Measurements from ENCODE around the gene NISCH.

The NISCH gene

GRCh38 chr3:52458031-52458760, 2.8 kb downstream of the NISCH start:
- H3K4me3 ChIP-seq (ENCODE audit: low read length), result no peak overlapping the region
- H3K4me1 ChIP-seq (ENCODE audit: control insufficient read depth, insufficient read depth, low read length), result peaks cover 6% of the 10 kb centered on the region; the same call in 1 of the 2 replicates
- no CpG with 5 or more reads among the region's 6 CpGs for WGBS (ENCODE audit: insufficient coverage, insufficient read length)
- H3K27me3 ChIP-seq (ENCODE audit: control insufficient read depth, insufficient read depth, low read length), result no peaks in the 10 kb centered on the region
- DNase-seq (ENCODE audit: low read depth, low spot score), result no peak
- H3K36me3 ChIP-seq (ENCODE audit: control insufficient read depth, insufficient read depth, low read length), result peaks cover 11% of the 10 kb centered on the region
- no peaks in the 10 kb centered on the region for H3K9me3 ChIP-seq (ENCODE audit: control insufficient read depth, insufficient read depth, low read length)
- H3K27ac ChIP-seq (ENCODE audit: low read length), result no peak overlapping the region

- WGBS (ENCODE audit: insufficient coverage, insufficient read length), result no CpG with 5 or more reads among the region's 14 CpGs
- Histone ChIP-seq H3K36me3 (ENCODE audit: control insufficient read depth, insufficient read depth, low read length) (peaks cover 11% of the 10 kb centered on the region), H3K4me3 (ENCODE audit: low read length) (no peak overlapping the region), H3K27ac (ENCODE audit: low read length) (no peak overlapping the region), H3K4me1 (ENCODE audit: control insufficient read depth, insufficient read depth, low read length) (peaks cover 2% of the 10 kb centered on the region; the same call in 1 of the 2 replicates), H3K9me3 (ENCODE audit: control insufficient read depth, insufficient read depth, low read length) (no peaks in the 10 kb centered on the region), H3K27me3 (ENCODE audit: control insufficient read depth, insufficient read depth, low read length) (no peaks in the 10 kb centered on the region)
- DNase-seq (ENCODE audit: low read depth, low spot score), result no peak
These were observed 3.6 kb downstream of the NISCH start for GRCh38 chr3:52458770-52459545.

GRCh38 chr3:52461874-52462273, 6.5 kb downstream of the NISCH start:
- Histone ChIP-seq H3K4me1 (ENCODE audit: control insufficient read depth, insufficient read depth, low read length) (no peaks in the 10 kb centered on the region), H3K27ac (ENCODE audit: low read length) (no peak overlapping the region)

GRCh38 chr3:52463416-52463815, 8.0 kb downstream of the NISCH start:
- H3K4me1 ChIP-seq (ENCODE audit: control insufficient read depth, insufficient read depth, low read length), result no peaks in the 10 kb centered on the region
- H3K9me3 ChIP-seq (ENCODE audit: control insufficient read depth, insufficient read depth, low read length), result no peaks in the 10 kb centered on the region
- H3K4me3 ChIP-seq (ENCODE audit: low read length), result no peak overlapping the region
- H3K36me3 ChIP-seq (ENCODE audit: control insufficient read depth, insufficient read depth, low read length), result peaks cover 14% of the 10 kb centered on the region
- H3K27ac ChIP-seq (ENCODE audit: low read length), result no peak overlapping the region
- WGBS (ENCODE audit: insufficient coverage, insufficient read length), result no CpG with 5 or more reads among the region's 5 CpGs
- DNase-seq (ENCODE audit: low read depth, low spot score), result no peak
- no peaks in the 10 kb centered on the region for H3K27me3 ChIP-seq (ENCODE audit: control insufficient read depth, insufficient read depth, low read length)

More at GRCh38 chr3:52461874-52462273, 6.5 kb downstream of the NISCH start:
- no peak overlapping the region for H3K4me3 ChIP-seq (ENCODE audit: low read length)
- no CpG with 5 or more reads among the region's 6 CpGs for WGBS (ENCODE audit: insufficient coverage, insufficient read length)
- H3K9me3 ChIP-seq (ENCODE audit: control insufficient read depth, insufficient read depth, low read length), result no peaks in the 10 kb centered on the region
- H3K36me3 ChIP-seq (ENCODE audit: control insufficient read depth, insufficient read depth, low read length), result peaks cover 14% of the 10 kb centered on the region
- H3K27me3 ChIP-seq (ENCODE audit: control insufficient read depth, insufficient read depth, low read length), result no peaks in the 10 kb centered on the region
- DNase-seq (ENCODE audit: low read depth, low spot score), result no peak

GRCh38 chr3:52468336-52468735, 12.9 kb downstream of the NISCH start:
- H3K36me3 ChIP-seq (ENCODE audit: control insufficient read depth, insufficient read depth, low read length), result peaks cover 21% of the 10 kb centered on the region
- no peak overlapping the region for H3K4me3 ChIP-seq (ENCODE audit: low read length)
- no CpG with 5 or more reads among the region's 9 CpGs for WGBS (ENCODE audit: insufficient coverage, insufficient read length)
- DNase-seq (ENCODE audit: low read depth, low spot score), result no peak
- H3K27ac ChIP-seq (ENCODE audit: low read length), result no peak overlapping the region
- H3K9me3 ChIP-seq (ENCODE audit: control insufficient read depth, insufficient read depth, low read length), result no peaks in the 10 kb centered on the region
- H3K27me3 ChIP-seq (ENCODE audit: control insufficient read depth, insufficient read depth, low read length), result no peaks in the 10 kb centered on the region
- no peaks in the 10 kb centered on the region for H3K4me1 ChIP-seq (ENCODE audit: control insufficient read depth, insufficient read depth, low read length)

GRCh38 chr3:52469001-52469400, 13.6 kb downstream of the NISCH start:
- no CpG with 5 or more reads among the region's 5 CpGs for WGBS (ENCODE audit: insufficient coverage, insufficient read length)
- H3K27me3 ChIP-seq (ENCODE audit: control insufficient read depth, insufficient read depth, low read length), result no peaks in the 10 kb centered on the region
- DNase-seq (ENCODE audit: low read depth, low spot score), result no peak
- H3K4me1 ChIP-seq (ENCODE audit: control insufficient read depth, insufficient read depth, low read length), result no peaks in the 10 kb centered on the region
- no peak overlapping the region for H3K4me3 ChIP-seq (ENCODE audit: low read length)
- H3K9me3 ChIP-seq (ENCODE audit: control insufficient read depth, insufficient read depth, low read length), result no peaks in the 10 kb centered on the region
- peaks cover 26% of the 10 kb centered on the region for H3K36me3 ChIP-seq (ENCODE audit: control insufficient read depth, insufficient read depth, low read length)
- H3K27ac ChIP-seq (ENCODE audit: low read length), result no peak overlapping the region

GRCh38 chr3:52470920-52471319, 15.5 kb downstream of the NISCH start:
- H3K4me3 ChIP-seq (ENCODE audit: low read length), result no peak overlapping the region
- no peak for DNase-seq (ENCODE audit: low read depth, low spot score)
- no peaks in the 10 kb centered on the region for H3K4me1 ChIP-seq (ENCODE audit: control insufficient read depth, insufficient read depth, low read length)
- peaks cover 28% of the 10 kb centered on the region for H3K36me3 ChIP-seq (ENCODE audit: control insufficient read depth, insufficient read depth, low read length)
- no peak overlapping the region for H3K27ac ChIP-seq (ENCODE audit: low read length)
- no peaks in the 10 kb centered on the region for H3K9me3 ChIP-seq (ENCODE audit: control insufficient read depth, insufficient read depth, low read length)
- no peaks in the 10 kb centered on the region for H3K27me3 ChIP-seq (ENCODE audit: control insufficient read depth, insufficient read depth, low read length)
- no CpG with 5 or more reads among the region's 4 CpGs for WGBS (ENCODE audit: insufficient coverage, insufficient read length)

- WGBS (ENCODE audit: insufficient coverage, insufficient read length), result no CpG with 5 or more reads among the region's 26 CpGs
- Histone ChIP-seq H3K36me3 (ENCODE audit: control insufficient read depth, insufficient read depth, low read length) (peaks cover 34% of the 10 kb centered on the region), H3K9me3 (ENCODE audit: control insufficient read depth, insufficient read depth, low read length) (no peaks in the 10 kb centered on the region), H3K27ac (ENCODE audit: low read length) (no peak overlapping the region), H3K27me3 (ENCODE audit: control insufficient read depth, insufficient read depth, low read length) (no peaks in the 10 kb centered on the region), H3K4me1 (ENCODE audit: control insufficient read depth, insufficient read depth, low read length) (no peaks in the 10 kb centered on the region), H3K4me3 (ENCODE audit: low read length) (no peak overlapping the region)
- no peak for DNase-seq (ENCODE audit: low read depth, low spot score)
These were observed 16.2 kb downstream of the NISCH start for GRCh38 chr3:52471371-52472238.

- no peaks in the 10 kb centered on the region for H3K9me3 ChIP-seq (ENCODE audit: control insufficient read depth, insufficient read depth, low read length)
- H3K4me3 ChIP-seq (ENCODE audit: low read length), result no peak overlapping the region
- no peak overlapping the region for H3K27ac ChIP-seq (ENCODE audit: low read length)
- H3K4me1 ChIP-seq (ENCODE audit: control insufficient read depth, insufficient read depth, low read length), result no peaks in the 10 kb centered on the region
- no CpG with 5 or more reads among the region's 14 CpGs for whole genome bisulfite sequencing (ENCODE audit: insufficient coverage, insufficient read length)
- no peaks in the 10 kb centered on the region for H3K27me3 ChIP-seq (ENCODE audit: control insufficient read depth, insufficient read depth, low read length)
- no peak for DNase-seq (ENCODE audit: low read depth, low spot score)
- H3K36me3 ChIP-seq (ENCODE audit: control insufficient read depth, insufficient read depth, low read length), result peaks cover 37% of the 10 kb centered on the region
These were observed 17.0 kb downstream of the NISCH start for GRCh38 chr3:52472239-52473000.
